G401 (cell line): ENCODE data around the gene SHE. TPM values are rescaled to one million over a fixed set of nuclear protein-coding genes. Genes with fewer than 3 reads are reported as not detected.
"Not testable (repeated sequence)": the region's sequence is repeated elsewhere in the genome, so short reads cannot be mapped to it uniquely, and the experiment has no call there.

Experiments
- DNase-seq: peaks from one replicate; pipeline ENCODE4 v3.0.0-alpha.2; 2015; ENCODE audit warnings: low spot score
- in situ Hi-C: cut with HindIII; loops from 2 replicates; pipeline ENCODE4 v1.10.0; 2016; ENCODE audit warnings: low sequenced_read_pairs, mixed read lengths
- total RNA-seq: library from RNA; depleted of rRNA; stranded (reverse); fragments of >200 nt; shearing (Covaris generic); gene quantifications from 2 replicates; pipeline ENCODE4 v1.2.3, GENCODE V29; 2014

SHE gene
- total RNA-seq, 1 experiment from 2014 or later = not detected

GRCh38 chr1:154519591-154519991, 17.4 kb upstream of the SHE start:
- in situ Hi-C loops = no loop called here
- no peak for DNase-seq

- in situ Hi-C loops = no loop called here
- DNase-seq = no peak
Measured at GRCh38 chr1:154517661-154518060, 15.4 kb upstream of the SHE start.

- in situ Hi-C loops = no loop called here
- no peak for DNase-seq
Measured at GRCh38 chr1:154514066-154514553, 11.9 kb upstream of the SHE start.

GRCh38 chr1:154512760-154513159, 10.5 kb upstream of the SHE start:
- no peak for DNase-seq
- in situ Hi-C loops = no loop called here

- in situ Hi-C loops = no loop called here
- DNase-seq = no peak
Measured at GRCh38 chr1:154503898-154504297, 1.7 kb upstream of the SHE start.

GRCh38 chr1:154502744-154503115, 518 bp upstream of the SHE start:
- in situ Hi-C loops = no loop called here
- no peak for DNase-seq

GRCh38 chr1:154501423-154502065, 668 bp downstream of the SHE start:
- in situ Hi-C loops = no loop called here
- no peak for DNase-seq

GRCh38 chr1:154500533-154500932, 1.7 kb downstream of the SHE start:
- no peak for DNase-seq
- in situ Hi-C loops = no loop called here

- DNase-seq = no peak
- in situ Hi-C loops = no loop called here
Measured at GRCh38 chr1:154499446-154499845, 2.8 kb downstream of the SHE start.

GRCh38 chr1:154497026-154497806, 5.0 kb downstream of the SHE start:
- in situ Hi-C loops = no loop called here

GRCh38 chr1:154496383-154496782, 5.8 kb downstream of the SHE start:
- in situ Hi-C loops = no loop called here
- DNase-seq = no peak

More at GRCh38 chr1:154497026-154497806, 5.0 kb downstream of the SHE start:
- DNase-seq = no peak

- in situ Hi-C loops = no loop called here
- DNase-seq = no peak
Measured at GRCh38 chr1:154495496-154496273, 6.5 kb downstream of the SHE start.

GRCh38 chr1:154493276-154493675, 8.9 kb downstream of the SHE start:
- in situ Hi-C loops = no loop called here
- DNase-seq = no peak

- DNase-seq = no peak
- in situ Hi-C loops = no loop called here
Measured at GRCh38 chr1:154492115-154492514, 10.1 kb downstream of the SHE start.

- in situ Hi-C loops = no loop called here
- no peak for DNase-seq
Measured at GRCh38 chr1:154490317-154490716, 11.9 kb downstream of the SHE start.

GRCh38 chr1:154489695-154490274, 12.4 kb downstream of the SHE start:
- no peak for DNase-seq
- in situ Hi-C loops = no loop called here

- DNase-seq = no peak
- in situ Hi-C loops = no loop called here
Measured at GRCh38 chr1:154488922-154489321, 13.3 kb downstream of the SHE start.

GRCh38 chr1:154486756-154487155, 15.5 kb downstream of the SHE start:
- in situ Hi-C loops, DNase-seq: not testable (repeated sequence)

GRCh38 chr1:154485910-154486496, 16.2 kb downstream of the SHE start:
- DNase-seq = no peak
- in situ Hi-C loops = no loop called here
